Fibroblast of skin of left biceps (primary cell): ENCODE data around the gene GADD45G.

ENCODE experiments used
- DNase-seq, 2 experiments: peaks; one replicate each; pipeline ENCODE4 v3.0.0-alpha.2; 2013; ENCODE audit warnings: low read depth in 2 of 2

The GADD45G gene

GRCh38 chr9:89609426-89610006 lies 4.7 kb downstream of the GADD45G start:
- no peak for DNase-seq

GRCh38 chr9:89610391-89610925 lies 5.6 kb downstream of the GADD45G start:
- no peak for DNase-seq

- DNase-seq, result no peak
Measured at GRCh38 chr9:89611425-89611824, 6.6 kb downstream of the GADD45G start.

GRCh38 chr9:89612566-89613278 lies 7.9 kb downstream of the GADD45G start:
- no peak for DNase-seq

- DNase-seq, result no peak
Measured at GRCh38 chr9:89613912-89614892, 9.4 kb downstream of the GADD45G start.

- no peak for DNase-seq
Measured at GRCh38 chr9:89615661-89616060, 10.8 kb downstream of the GADD45G start.

GRCh38 chr9:89616411-89616810 lies 11.6 kb downstream of the GADD45G start:
- no peak for DNase-seq

GRCh38 chr9:89617978-89618377 lies 13.2 kb downstream of the GADD45G start:
- DNase-seq, result no peak

- DNase-seq, result no peak
Measured at GRCh38 chr9:89619019-89619418, 14.2 kb downstream of the GADD45G start.

- no peak for DNase-seq
Measured at GRCh38 chr9:89619424-89620138, 14.8 kb downstream of the GADD45G start.

- DNase-seq, result no peak
Measured at GRCh38 chr9:89621031-89621430, 16.2 kb downstream of the GADD45G start.

- DNase-seq, result no peak
Measured at GRCh38 chr9:89621676-89622075, 16.9 kb downstream of the GADD45G start.

- DNase-seq, result no peak
Measured at GRCh38 chr9:89622933-89623861, 18.4 kb downstream of the GADD45G start.

GRCh38 chr9:89623925-89624420 lies 19.2 kb downstream of the GADD45G start:
- DNase-seq, result no peak

GRCh38 chr9:89625721-89626687 lies 21.2 kb downstream of the GADD45G start:
- no peak for DNase-seq

GRCh38 chr9:89626741-89627265 lies 22.0 kb downstream of the GADD45G start:
- DNase-seq, result no peak

- DNase-seq, result no peak
Measured at GRCh38 chr9:89628601-89629000, 23.8 kb downstream of the GADD45G start.

GRCh38 chr9:89629081-89629976 lies 24.5 kb downstream of the GADD45G start:
- no peak for DNase-seq
